22Rv1 (cell line): ENCODE measurements around the gene RABL2B.

Experiments
- CTCF ChIP-seq: fragments of 450-650 bp; IDR thresholded peaks from 2 replicates; pipeline ENCODE4 v1.5.1; 2017; ENCODE audit warnings: mild to moderate bottlenecking
- ZFX ChIP-seq: fragments of 450-650 bp; IDR thresholded peaks from 2 replicates; pipeline ENCODE4 v1.6.1; 2017; ENCODE audit warnings: antibody characterized with exemption, borderline replicate concordance

GRCh38 chr22:50718352-50718709 lies 65.1 kb downstream of the RABL2B start:
- TF ChIP-seq CTCF (no peak), ZFX (no peak)
